SK-N-SH (cell line): ENCODE results near the gene SH3BGRL3. TPM values are rescaled to one million over a fixed set of nuclear protein-coding genes. Genes with fewer than 3 reads are reported as not detected.

Experiments
- CTCF ChIA-PET: fragments of 300-600, 350-600 bp; formaldehyde crosslinking; extraction: SDS; loops from one replicate; lab custom pipeline; 2021; lab: Yijun Ruan, JAX
- POLR2A ChIA-PET: fragments of 350-600 bp; sonication (Branson Sonifier 250); formaldehyde crosslinking; extraction: SDS; loops from one replicate; lab custom pipeline; 2020; ENCODE audit warnings: antibody characterized with exemption, inconsistent platforms; lab: Yijun Ruan, JAX
- DNase-seq: peaks from one replicate; pipeline ENCODE4 v3.0.0; 2012
- H2AFZ ChIP-seq: fragments of 200-600 bp; sonication (generic); 2 replicates; pipeline ENCODE4 v1.8.1; 2016; ENCODE audit warnings: antibody characterized with exemption, mild to moderate bottlenecking, low read depth
- H3F3A ChIP-seq: fragments of 200-600 bp; sonication (generic); replicated peaks from 2 replicates; pipeline ENCODE3; 2016; ENCODE audit warnings: antibody characterized with exemption, mild to moderate bottlenecking; ENCODE audit not compliant: insufficient read depth
- H3K27ac ChIP-seq, 2 experiments: fragments of 200-500 bp in 1 of 2; fragments of 200-600 bp in 1 of 2; sonication (Bioruptor generic) in 1 of 2; sonication (generic), shearing (Covaris generic) in 1 of 2; 2 replicates each; pipeline versions ENCODE4 v1.5.1 to v1.6.1; 2014 to 2016; ENCODE audit warnings: low read depth in 2 of 2, inconsistent platforms in 1 of 2, low read length in 1 of 2, mild to moderate bottlenecking in 1 of 2, mixed read lengths in 1 of 2
- H3K27me3 ChIP-seq: fragments of 200-600 bp; sonication (generic), shearing (Covaris generic); 2 replicates; pipeline ENCODE4 v1.6.1; 2016; ENCODE audit warnings: mixed run types; ENCODE audit not compliant: insufficient read depth
- H3K36me3 ChIP-seq, 2 experiments: fragments of 200-500 bp in 1 of 2; fragments of 200-600 bp in 1 of 2; sonication (Bioruptor generic) in 1 of 2; sonication (generic) in 1 of 2; replicated peaks in 1 of 2; 2 replicates each; pipeline versions ENCODE3 to v1.5.1; 2014 to 2016; ENCODE audit warnings: low read length in 1 of 2, mild to moderate bottlenecking in 1 of 2; ENCODE audit not compliant: insufficient read depth in 2 of 2, control insufficient read depth in 1 of 2
- H3K4me1 ChIP-seq, 2 experiments: fragments of 200-500 bp in 1 of 2; fragments of 200-600 bp in 1 of 2; sonication (Bioruptor generic) in 1 of 2; sonication (generic), shearing (Covaris generic) in 1 of 2; 2 replicates each; pipeline versions ENCODE4 v1.5.1 to v1.6.1; 2014 to 2016; ENCODE audit warnings: low read depth in 1 of 2, low read length in 1 of 2, mixed run types in 1 of 2; ENCODE audit not compliant: insufficient read depth in 2 of 2, control insufficient read depth in 1 of 2
- H3K4me2 ChIP-seq: fragments of 200-600 bp; sonication (generic), shearing (Covaris generic); 2 replicates; pipeline ENCODE4 v1.6.1; 2017; ENCODE audit warnings: mixed run types
- H3K4me3 ChIP-seq, 2 experiments: fragments of 200-500 bp in 1 of 2; fragments of 200-600 bp in 1 of 2; sonication (Bioruptor generic) in 1 of 2; sonication (generic), shearing (Covaris generic) in 1 of 2; 2 replicates each; pipeline versions ENCODE4 v1.5.1 to v1.8.1; 2014 to 2016; ENCODE audit warnings: low read depth in 2 of 2, inconsistent platforms in 1 of 2, low read length in 1 of 2, mild to moderate bottlenecking in 1 of 2, mixed read lengths in 1 of 2, moderate library complexity in 1 of 2
- H3K79me2 ChIP-seq: fragments of 200-600 bp; sonication (generic); 2 replicates; pipeline ENCODE4 v1.8.1; 2017; ENCODE audit warnings: mild to moderate bottlenecking; ENCODE audit not compliant: insufficient read depth
- H3K9ac ChIP-seq: fragments of 200-600 bp; sonication (generic); 2 replicates; pipeline ENCODE4 v1.6.1; 2017; ENCODE audit warnings: mixed run types
- H3K9me2 ChIP-seq: fragments of 200-600 bp; sonication (generic); 2 replicates; pipeline ENCODE4 v1.6.1; 2017; ENCODE audit warnings: mixed run types
- H3K9me3 ChIP-seq: fragments of 200-600 bp; sonication (generic); 2 replicates; pipeline ENCODE4 v1.6.1; 2017; ENCODE audit warnings: mixed run types, mild to moderate bottlenecking, moderate library complexity
- H4K20me1 ChIP-seq: fragments of 200-600 bp; sonication (generic); 2 replicates; pipeline ENCODE4 v1.6.1; 2017; ENCODE audit warnings: mild to moderate bottlenecking, mixed run types; ENCODE audit not compliant: insufficient read depth
- CHD2 ChIP-seq: fragments of 150-350 bp; IDR thresholded peaks from 2 replicates; pipeline ENCODE4 v1.6.1; 2018; ENCODE audit warnings: low read length; ENCODE audit not compliant: partially characterized antibody
- EP300 ChIP-seq, 2 experiments: IDR thresholded peaks; 2 replicates each; pipeline versions ENCODE4 v1.4.0 to v1.6.1; 2012; ENCODE audit warnings: borderline replicate concordance in 1 of 2, low read depth in 1 of 2, low read length in 1 of 2
- FOXJ3 ChIP-seq: sonication (generic); formaldehyde crosslinking; IDR thresholded peaks from 2 replicates; pipeline ENCODE4 v1.5.1; 2020; ENCODE audit warnings: mild to moderate bottlenecking, missing genetic modification reagents
- FOXM1 ChIP-seq: IDR thresholded peaks from 2 replicates; pipeline ENCODE4 v1.4.0; 2012; ENCODE audit warnings: low read depth, mild to moderate bottlenecking
- GABPA ChIP-seq: IDR thresholded peaks from 2 replicates; pipeline ENCODE4 v1.4.0; 2012; ENCODE audit warnings: low read depth, mild to moderate bottlenecking
- GATA2 ChIP-seq: sonication (generic); formaldehyde crosslinking; IDR thresholded peaks from 2 replicates; pipeline ENCODE4 v1.5.0; 2020; ENCODE audit warnings: mild to moderate bottlenecking, missing genetic modification reagents
- JUND ChIP-seq: IDR thresholded peaks from 2 replicates; pipeline ENCODE4 v1.4.0; 2012
- MEF2A ChIP-seq: IDR thresholded peaks from 2 replicates; pipeline ENCODE4 v1.4.0; 2012; ENCODE audit warnings: low read depth, borderline replicate concordance
- MXI1 ChIP-seq: IDR thresholded peaks from 2 replicates; pipeline ENCODE4 v1.6.1; 2012; ENCODE audit warnings: mild to moderate bottlenecking, low read depth, low read length, improper control_type of control experiment
- NFIC ChIP-seq: IDR thresholded peaks from 2 replicates; pipeline ENCODE4 v1.4.0; 2012; ENCODE audit warnings: borderline replicate concordance
- NRF1 ChIP-seq: IDR thresholded peaks from 2 replicates; pipeline ENCODE4 v1.6.1; 2012; ENCODE audit warnings: low read depth, mild to moderate bottlenecking, low read length
- RFX5 ChIP-seq: IDR thresholded peaks from 2 replicates; pipeline ENCODE4 v1.6.1; 2012; ENCODE audit warnings: mild to moderate bottlenecking, improper control_type of control experiment, low read length
- SIN3A ChIP-seq: IDR thresholded peaks from 2 replicates; pipeline ENCODE4 v1.6.1; 2012; ENCODE audit warnings: low read depth, mild to moderate bottlenecking, low read length, moderate library complexity, borderline replicate concordance
- SMC3 ChIP-seq: IDR thresholded peaks from 2 replicates; pipeline ENCODE4 v1.6.1; 2012; ENCODE audit warnings: low read depth, low read length, improper control_type of control experiment
- ZBTB33 ChIP-seq: IDR thresholded peaks from 2 replicates; pipeline ENCODE4 v1.4.0; 2012; ENCODE audit warnings: low read depth, borderline replicate concordance
- WGBS: methylation state at CpG from one replicate; pipeline ENCODE4 v1.1.6; 2017; ENCODE audit warnings: low lambda C conversion rate; 5-methylcytosine and 5-hydroxymethylcytosine counted together
- polyA plus RNA-seq, 3 experiments: library from polyadenylated mRNA; depleted of rRNA; stranded (reverse); fragments of >200 nt; gene quantifications; 2 replicates each; pipeline ENCODE4 v1.2.3, GENCODE V29; 2012
- TF ChIP-seq, protein P1 (sequence below): IDR thresholded peaks from 2 replicates; pipeline ENCODE4; 2012
- TF ChIP-seq, protein P2 (sequence below): fragments of 150-350 bp; IDR thresholded peaks from 2 replicates; pipeline ENCODE4 v1.6.1; 2017; ENCODE audit warnings: antibody characterized with exemption, low read length, low read depth, borderline replicate concordance

The SH3BGRL3 gene
- polyA plus RNA-seq, 1 of the 3 experiments (the other 2 are of a cell fraction), result 202 TPM

GRCh38 chr1:26295194-26296138, 15.6 kb downstream of the SH3BGRL3 start (continued):
- no peak for TF ChIP-seq ZBTB33
- TF ChIP-seq RFX5, result no peak
- no peak for TF ChIP-seq EP300 (IDR thresholded peaks at IDR 0.05; ENCODE audit: borderline replicate concordance in 1 of 2, low read depth in 1 of 2, low read length in 1 of 2)
- no peak for TF ChIP-seq NRF1
- no peak for TF ChIP-seq FOXJ3
- no peak for TF ChIP-seq CHD2
- TF ChIP-seq, protein P1, sequence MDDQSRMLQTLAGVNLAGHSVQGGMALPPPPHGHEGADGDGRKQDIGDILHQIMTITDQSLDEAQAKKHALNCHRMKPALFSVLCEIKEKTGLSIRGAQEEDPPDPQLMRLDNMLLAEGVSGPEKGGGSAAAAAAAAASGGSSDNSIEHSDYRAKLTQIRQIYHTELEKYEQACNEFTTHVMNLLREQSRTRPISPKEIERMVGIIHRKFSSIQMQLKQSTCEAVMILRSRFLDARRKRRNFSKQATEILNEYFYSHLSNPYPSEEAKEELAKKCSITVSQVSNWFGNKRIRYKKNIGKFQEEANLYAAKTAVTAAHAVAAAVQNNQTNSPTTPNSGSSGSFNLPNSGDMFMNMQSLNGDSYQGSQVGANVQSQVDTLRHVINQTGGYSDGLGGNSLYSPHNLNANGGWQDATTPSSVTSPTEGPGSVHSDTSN, result no peak
- TF ChIP-seq MEF2A, result no peak
- no peak for TF ChIP-seq GATA2

- H3K4me3 ChIP-seq, result no peak overlapping the region
- CTCF ChIA-PET, result interaction anchor here (1.0 to 7.1 kb wide), 8 partner anchors 10 to 151 kb away, joined by 3 to 48 read pairs (median 4); partner anchors contain the start of genes CD52, SH3BGRL3 and ZNF593
- POLR2A ChIA-PET, result no interaction called here
These were observed 16.6 kb downstream of the SH3BGRL3 start for GRCh38 chr1:26296340-26297056.

More at GRCh38 chr1:26296340-26297056, 16.6 kb downstream of the SH3BGRL3 start:
- Histone ChIP-seq H3K9me2 (no peaks in the 10 kb centered on the region), H3K4me2 (no peak overlapping the region), H3K36me3 (no peaks in the 10 kb centered on the region), H3K9ac (no peak overlapping the region), H2AFZ (no peak overlapping the region), H3K4me1 (peaks cover 0 to 2% of the 10 kb centered on the region in 2 experiments; a peak in 1 of 4 replicates), H3K27ac (no peak overlapping the region), H3K27me3 (no peaks in the 10 kb centered on the region), H3F3A (no peaks in the 10 kb centered on the region), H3K79me2 (no peaks in the 10 kb centered on the region), H4K20me1 (no peaks in the 10 kb centered on the region), H3K9me3 (no peaks in the 10 kb centered on the region)
- no peak for DNase-seq
- WGBS, result 74% methylated on average over 11 of the region's 16 CpGs
- TF ChIP-seq MXI1 (no peak), GABPA (no peak), FOXM1 (no peak), JUND (no peak), NFIC (no peak), SIN3A (no peak), SMC3 (no peak)
- TF ChIP-seq, protein P2, sequence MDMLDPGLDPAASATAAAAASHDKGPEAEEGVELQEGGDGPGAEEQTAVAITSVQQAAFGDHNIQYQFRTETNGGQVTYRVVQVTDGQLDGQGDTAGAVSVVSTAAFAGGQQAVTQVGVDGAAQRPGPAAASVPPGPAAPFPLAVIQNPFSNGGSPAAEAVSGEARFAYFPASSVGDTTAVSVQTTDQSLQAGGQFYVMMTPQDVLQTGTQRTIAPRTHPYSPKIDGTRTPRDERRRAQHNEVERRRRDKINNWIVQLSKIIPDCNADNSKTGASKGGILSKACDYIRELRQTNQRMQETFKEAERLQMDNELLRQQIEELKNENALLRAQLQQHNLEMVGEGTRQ, result no peak
